ENCODE results near the gene SEL1L.
"Not testable (repeated sequence)": the region's sequence is repeated elsewhere in the genome, so short reads cannot be mapped to it uniquely, and the experiment has no call there.

The SEL1L gene

GRCh38 chr14:81525129-81525528 is 8.5 kb downstream of the SEL1L start:
- DNase-seq (ENCODE audit: low spot score), result no peak

GRCh38 chr14:81523616-81524015 is 10.0 kb downstream of the SEL1L start:
- no peak for DNase-seq (ENCODE audit: low spot score)

GRCh38 chr14:81523016-81523415 is 10.6 kb downstream of the SEL1L start:
- DNase-seq (ENCODE audit: low spot score), result no peak

- DNase-seq (ENCODE audit: low spot score), result no peak
Observed at GRCh38 chr14:81521356-81521755, 12.3 kb downstream of the SEL1L start.

GRCh38 chr14:81519200-81520011 is 14.2 kb downstream of the SEL1L start:
- peak; percentile 44 for DNase-seq (ENCODE audit: low spot score)

- DNase-seq (ENCODE audit: low spot score), result no peak
Observed at GRCh38 chr14:81517798-81518398, 15.8 kb downstream of the SEL1L start.

- no peak for DNase-seq (ENCODE audit: low spot score)
Observed at GRCh38 chr14:81516986-81517797, 16.5 kb downstream of the SEL1L start.

- DNase-seq (ENCODE audit: low spot score), result not testable (repeated sequence)
Observed at GRCh38 chr14:81515927-81516326, 17.7 kb downstream of the SEL1L start.

GRCh38 chr14:81512826-81513225 is 20.8 kb downstream of the SEL1L start:
- DNase-seq (ENCODE audit: low spot score), result not testable (repeated sequence)

- no peak for DNase-seq (ENCODE audit: low spot score)
Observed at GRCh38 chr14:81511111-81511904, 22.3 kb downstream of the SEL1L start.

- no peak for DNase-seq (ENCODE audit: low spot score)
Observed at GRCh38 chr14:81509838-81510452, 23.7 kb downstream of the SEL1L start.

GRCh38 chr14:81509321-81509720 is 24.3 kb downstream of the SEL1L start:
- DNase-seq (ENCODE audit: low spot score), result no peak

GRCh38 chr14:81506487-81506886 is 27.2 kb downstream of the SEL1L start:
- no peak for DNase-seq (ENCODE audit: low spot score)

- no peak for DNase-seq (ENCODE audit: low spot score)
Observed at GRCh38 chr14:81504864-81505263, 28.8 kb downstream of the SEL1L start.

- DNase-seq (ENCODE audit: low spot score), result no peak
Observed at GRCh38 chr14:81485781-81486180, 47.9 kb downstream of the SEL1L start.

- DNase-seq (ENCODE audit: low spot score), result no peak
Observed at GRCh38 chr14:81485372-81485771, 48.3 kb downstream of the SEL1L start.

GRCh38 chr14:81484120-81484519 is 49.5 kb downstream of the SEL1L start:
- DNase-seq (ENCODE audit: low spot score), result no peak

- no peak for DNase-seq (ENCODE audit: low spot score)
Observed at GRCh38 chr14:81480741-81481140, 52.9 kb downstream of the SEL1L start.

GRCh38 chr14:81478446-81478845 is 55.2 kb downstream of the SEL1L start:
- DNase-seq (ENCODE audit: low spot score), result no peak

- no peak for DNase-seq (ENCODE audit: low spot score)
Observed at GRCh38 chr14:81476816-81477215, 56.8 kb downstream of the SEL1L start.

GRCh38 chr14:81474685-81475324 is 58.8 kb downstream of the SEL1L start:
- no peak for DNase-seq (ENCODE audit: low spot score)
